Activated CD4-positive, alpha-beta T cell treated with anti-CD3 and anti-CD28 coated beads, Interleukin-2, amount 50 U/mL, for 16 hours (primary cell): ENCODE data around the gene MAP3K20.
A peak's percentile ranks its signal among the peaks of the same experiment; 100 is the strongest.
"Not testable (repeated sequence)": the region's sequence is repeated elsewhere in the genome, so short reads cannot be mapped to it uniquely, and the experiment has no call there.

ENCODE experiments used
- DNase-seq: peaks from one replicate; pipeline ENCODE4 v3.0.0-alpha.2; 2020

The MAP3K20 gene

DNA sequence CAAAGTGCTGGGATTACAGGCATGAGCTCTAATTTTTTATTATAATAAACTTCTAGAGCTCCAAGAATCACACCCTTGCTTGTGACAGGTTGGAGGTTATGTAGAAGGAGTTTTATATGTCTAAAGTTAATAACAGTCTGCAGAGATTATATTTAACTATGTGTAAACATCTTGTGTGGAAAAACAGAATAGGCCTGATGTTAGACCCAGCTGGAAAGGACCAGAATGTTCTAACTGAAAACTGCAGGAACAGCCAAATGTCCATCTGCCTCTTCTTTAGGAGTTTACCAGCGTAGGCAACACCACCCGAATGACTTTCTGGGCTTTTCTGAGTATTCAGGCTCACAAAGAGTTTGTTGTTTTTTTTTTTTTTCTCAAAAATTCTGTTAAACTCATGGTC is 211.9 kb downstream of the MAP3K20 start:
- no peak for DNase-seq

DNA sequence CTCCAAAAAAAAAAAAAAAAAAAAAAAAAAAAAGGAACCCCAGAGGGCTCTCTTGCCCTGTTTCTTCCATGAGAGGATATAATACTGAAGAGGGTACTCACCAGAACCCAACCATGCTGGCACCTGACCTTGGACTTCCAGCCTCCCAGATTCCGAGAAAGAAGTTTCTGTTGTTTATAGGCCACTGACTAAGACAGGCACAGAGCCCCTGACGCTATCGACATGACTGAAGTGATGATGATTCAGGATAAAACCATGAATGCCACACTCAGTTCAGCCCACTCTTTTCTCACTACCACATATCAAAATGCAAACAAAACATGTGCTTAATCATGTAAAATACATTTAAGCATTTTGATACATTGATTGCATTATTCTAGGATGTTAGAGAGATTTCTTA is 212.9 kb downstream of the MAP3K20 start:
- DNase-seq, result peak; percentile 78

GRCh38 chr2:173290046-173290445 is 214.4 kb downstream of the MAP3K20 start:
- DNase-seq, result no peak

- no peak for DNase-seq
These were observed 214.9 kb downstream of the MAP3K20 start for GRCh38 chr2:173290518-173290917.

DNA sequence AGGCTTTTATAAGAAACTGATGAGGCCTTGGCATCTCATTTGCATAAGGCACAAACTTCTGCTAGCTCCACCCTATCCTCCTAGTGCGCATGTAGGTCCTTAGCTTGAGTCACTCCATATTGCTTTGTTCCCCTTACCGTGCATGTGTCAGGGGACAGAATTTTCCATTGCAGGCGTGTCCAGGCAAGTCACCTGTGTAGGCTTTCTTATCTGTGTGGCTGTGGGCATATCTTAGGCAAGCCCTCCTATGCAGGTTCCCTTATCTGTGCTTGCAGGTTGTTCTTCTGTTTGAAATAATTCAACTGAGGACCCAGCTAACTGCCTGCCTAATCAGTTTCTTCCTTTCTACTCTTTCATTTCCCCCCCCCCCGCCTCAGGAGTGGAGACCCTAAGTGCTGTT is 215.8 kb downstream of the MAP3K20 start:
- no peak for DNase-seq

- DNase-seq, result no peak
These were observed 220.6 kb downstream of the MAP3K20 start for GRCh38 chr2:173296235-173296634.

DNA sequence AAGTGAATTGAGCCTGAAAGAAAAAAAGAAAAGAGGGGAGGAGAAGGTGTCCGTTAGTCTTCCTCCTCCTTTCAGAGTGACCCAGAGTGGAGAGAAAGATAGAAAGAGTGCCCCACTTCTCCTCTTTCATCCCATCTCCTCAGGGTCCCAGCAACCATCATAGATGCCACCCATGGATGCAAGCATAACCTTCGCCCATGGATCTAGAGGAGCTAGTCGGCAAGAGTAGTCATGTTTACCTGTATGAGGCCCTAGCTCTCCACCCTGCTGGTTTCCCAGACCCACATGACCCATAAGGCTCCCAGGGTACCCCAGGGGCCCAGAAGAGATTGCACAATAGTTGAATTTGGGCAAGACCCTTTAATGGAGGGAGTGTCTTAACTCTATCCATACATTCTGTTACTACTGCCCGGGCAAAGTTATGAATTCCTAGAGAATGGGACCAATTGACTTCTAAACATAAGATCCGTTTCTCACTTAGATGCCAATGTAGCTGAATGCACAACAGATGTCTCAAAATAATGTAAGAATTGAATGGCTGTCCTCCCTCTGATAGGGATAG is 223.0 kb downstream of the MAP3K20 start:
- DNase-seq, result no peak

DNA sequence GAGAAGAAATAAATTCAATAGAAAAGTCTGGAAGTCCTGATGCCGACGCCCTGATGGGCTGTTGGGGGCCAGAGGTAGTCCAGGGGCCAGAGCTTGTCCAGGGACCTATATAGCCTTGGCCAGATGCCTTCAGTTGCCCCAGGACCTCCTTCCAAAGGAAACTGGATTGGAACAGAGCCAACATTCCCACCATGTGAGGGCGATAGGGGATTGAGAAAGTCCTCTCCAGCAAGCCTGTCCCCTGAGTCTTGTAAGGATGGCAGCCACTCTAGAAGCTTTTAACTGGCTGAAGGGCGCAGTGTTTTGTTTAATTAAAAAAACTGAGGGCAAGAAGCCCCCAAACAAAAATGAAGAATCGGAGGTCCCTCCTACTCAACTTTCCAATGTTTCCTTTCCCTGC is 224.1 kb downstream of the MAP3K20 start:
- DNase-seq, result no peak

- no peak for DNase-seq
These were observed 224.8 kb downstream of the MAP3K20 start for GRCh38 chr2:173300458-173300857.

DNA sequence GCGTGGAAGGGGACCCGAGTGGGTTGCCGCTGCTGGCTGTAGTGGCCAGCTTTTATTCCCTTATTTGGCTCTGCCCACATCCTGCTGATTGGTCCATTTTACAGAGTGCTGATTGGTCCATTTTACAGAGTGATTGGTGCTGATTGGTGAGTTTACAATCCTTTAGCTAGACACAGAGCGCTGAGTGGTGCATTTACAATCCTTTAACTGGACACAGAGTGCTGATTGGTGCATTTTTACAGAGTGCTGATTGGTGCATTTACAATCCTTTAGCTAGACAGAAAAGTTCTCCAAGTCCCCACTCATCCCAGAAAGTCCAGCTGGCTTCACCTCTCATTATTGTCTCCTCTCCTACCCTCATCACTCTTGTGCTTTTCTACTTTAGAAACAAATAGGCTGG is 225.9 kb downstream of the MAP3K20 start:
- DNase-seq, result not testable (repeated sequence)

DNA sequence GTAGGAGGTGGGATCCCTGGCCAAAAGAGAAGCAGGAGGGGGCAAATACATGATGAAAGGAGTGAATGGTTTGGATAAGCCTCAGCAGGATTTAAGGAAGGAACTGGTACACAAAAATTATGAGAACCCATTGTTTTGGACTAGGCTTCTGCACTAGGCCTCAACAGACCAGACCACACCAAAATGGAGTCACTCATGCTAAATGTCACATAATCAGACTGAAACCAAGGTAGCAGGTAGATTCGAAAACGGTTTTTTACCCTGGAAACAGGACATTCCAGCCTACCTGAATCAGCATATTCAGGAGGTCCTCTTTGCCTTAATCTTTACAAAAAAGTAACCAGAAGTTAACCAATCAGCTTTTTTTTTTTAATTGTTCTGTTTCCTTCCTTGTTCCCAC is 229.7 kb downstream of the MAP3K20 start:
- no peak for DNase-seq

GRCh38 chr2:173307293-173307692 is 231.6 kb downstream of the MAP3K20 start:
- DNase-seq, result no peak

GRCh38 chr2:173309370-173309769 is 233.7 kb downstream of the MAP3K20 start:
- DNase-seq, result not testable (repeated sequence)

GRCh38 chr2:173311844-173312606 is 236.4 kb downstream of the MAP3K20 start:
- no peak for DNase-seq
